ENCODE results near the gene RCVRN.
A peak's percentile ranks its signal among the peaks of the same experiment; 100 is the strongest.

Gene RCVRN

DNA sequence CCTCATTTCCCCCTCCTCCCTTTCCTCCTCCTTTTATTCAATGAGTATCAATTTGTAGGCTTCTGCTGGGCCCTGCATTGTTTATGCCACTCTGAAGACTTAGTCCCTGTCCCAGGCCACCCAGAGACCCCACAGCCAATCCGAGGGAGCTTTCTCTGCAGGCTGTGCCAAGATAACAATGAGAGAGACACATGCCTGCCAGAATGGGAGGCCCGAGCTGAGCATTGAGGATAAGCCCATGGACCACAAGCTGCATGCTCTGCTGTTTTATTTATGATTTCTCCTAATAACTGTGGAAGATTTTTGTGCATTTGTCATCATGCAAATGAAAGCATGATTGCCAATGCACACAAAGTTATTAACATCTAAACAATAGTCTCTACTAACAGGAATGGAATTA is 3.0 kb downstream of the RCVRN start:
- TF ChIP-seq, protein P1, sequence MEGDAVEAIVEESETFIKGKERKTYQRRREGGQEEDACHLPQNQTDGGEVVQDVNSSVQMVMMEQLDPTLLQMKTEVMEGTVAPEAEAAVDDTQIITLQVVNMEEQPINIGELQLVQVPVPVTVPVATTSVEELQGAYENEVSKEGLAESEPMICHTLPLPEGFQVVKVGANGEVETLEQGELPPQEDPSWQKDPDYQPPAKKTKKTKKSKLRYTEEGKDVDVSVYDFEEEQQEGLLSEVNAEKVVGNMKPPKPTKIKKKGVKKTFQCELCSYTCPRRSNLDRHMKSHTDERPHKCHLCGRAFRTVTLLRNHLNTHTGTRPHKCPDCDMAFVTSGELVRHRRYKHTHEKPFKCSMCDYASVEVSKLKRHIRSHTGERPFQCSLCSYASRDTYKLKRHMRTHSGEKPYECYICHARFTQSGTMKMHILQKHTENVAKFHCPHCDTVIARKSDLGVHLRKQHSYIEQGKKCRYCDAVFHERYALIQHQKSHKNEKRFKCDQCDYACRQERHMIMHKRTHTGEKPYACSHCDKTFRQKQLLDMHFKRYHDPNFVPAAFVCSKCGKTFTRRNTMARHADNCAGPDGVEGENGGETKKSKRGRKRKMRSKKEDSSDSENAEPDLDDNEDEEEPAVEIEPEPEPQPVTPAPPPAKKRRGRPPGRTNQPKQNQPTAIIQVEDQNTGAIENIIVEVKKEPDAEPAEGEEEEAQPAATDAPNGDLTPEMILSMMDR (conservative IDR thresholded peaks at IDR 0.05; ENCODE audit: control insufficient read depth, insufficient read depth, low read depth, low read length) = no peak
- H3K4me3 ChIP-seq (ENCODE audit: control insufficient read depth, low read depth, low read length) = no peak overlapping the region
- DNase-seq (ENCODE audit: low read depth) = no peak

DNA sequence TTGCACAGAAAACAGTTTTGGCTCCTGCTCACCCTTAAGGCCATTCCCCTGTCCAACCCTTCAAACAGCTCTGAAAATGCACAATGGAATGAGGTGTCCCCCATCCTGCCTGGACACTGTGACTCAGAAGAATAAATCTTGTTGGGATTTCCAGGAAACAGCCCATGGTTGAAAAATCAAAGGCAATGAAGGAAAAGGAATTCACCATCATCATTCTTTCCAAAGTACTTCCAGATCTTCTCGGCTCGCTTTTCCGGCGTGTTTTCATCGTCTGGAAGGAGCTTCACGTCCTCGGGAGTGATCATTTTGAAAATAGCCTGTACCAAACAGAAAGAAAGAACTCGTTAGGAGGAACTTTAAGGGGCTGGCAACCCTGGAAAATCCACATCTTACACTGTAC is 4.3 kb downstream of the RCVRN start:
- no peak overlapping the region for H3K4me3 ChIP-seq (ENCODE audit: control insufficient read depth, low read depth, low read length)
- peak; percentile 81 for DNase-seq (ENCODE audit: low read depth)
- TF ChIP-seq, protein P1 (conservative IDR thresholded peaks at IDR 0.05; ENCODE audit: control insufficient read depth, insufficient read depth, low read depth, low read length) = no peak

DNA sequence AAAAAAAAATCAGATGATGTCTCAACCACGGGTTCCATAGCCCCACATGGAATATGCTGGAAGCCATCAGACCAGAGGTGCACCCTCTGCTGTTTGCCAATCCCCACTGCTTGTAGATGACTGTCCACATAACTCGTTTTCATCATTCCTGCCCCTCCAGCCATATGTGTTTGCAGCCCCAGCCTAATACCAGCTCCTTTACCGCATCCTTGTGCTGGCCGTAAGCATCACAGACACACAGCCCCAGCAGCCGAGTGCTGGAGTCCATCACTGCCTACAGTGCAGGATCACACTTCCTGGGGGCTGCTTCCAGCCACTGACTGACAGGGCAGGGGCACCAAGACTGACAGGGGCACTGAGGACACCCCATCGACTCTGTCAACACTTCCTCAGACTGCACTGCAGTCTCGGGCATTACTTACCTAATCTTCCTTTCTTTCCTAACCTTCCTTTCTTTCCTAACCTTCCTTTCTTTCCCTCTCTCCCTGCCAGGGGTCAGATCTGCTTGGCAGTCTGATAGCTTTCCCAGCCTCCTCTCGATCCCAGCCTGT is 5.0 kb downstream of the RCVRN start:
- peak; percentile 43 for DNase-seq (ENCODE audit: low read depth)
- H3K4me3 ChIP-seq (ENCODE audit: control insufficient read depth, low read depth, low read length) = no peak overlapping the region
- TF ChIP-seq, protein P1 (conservative IDR thresholded peaks at IDR 0.05; ENCODE audit: control insufficient read depth, insufficient read depth, low read depth, low read length) = no peak

DNA sequence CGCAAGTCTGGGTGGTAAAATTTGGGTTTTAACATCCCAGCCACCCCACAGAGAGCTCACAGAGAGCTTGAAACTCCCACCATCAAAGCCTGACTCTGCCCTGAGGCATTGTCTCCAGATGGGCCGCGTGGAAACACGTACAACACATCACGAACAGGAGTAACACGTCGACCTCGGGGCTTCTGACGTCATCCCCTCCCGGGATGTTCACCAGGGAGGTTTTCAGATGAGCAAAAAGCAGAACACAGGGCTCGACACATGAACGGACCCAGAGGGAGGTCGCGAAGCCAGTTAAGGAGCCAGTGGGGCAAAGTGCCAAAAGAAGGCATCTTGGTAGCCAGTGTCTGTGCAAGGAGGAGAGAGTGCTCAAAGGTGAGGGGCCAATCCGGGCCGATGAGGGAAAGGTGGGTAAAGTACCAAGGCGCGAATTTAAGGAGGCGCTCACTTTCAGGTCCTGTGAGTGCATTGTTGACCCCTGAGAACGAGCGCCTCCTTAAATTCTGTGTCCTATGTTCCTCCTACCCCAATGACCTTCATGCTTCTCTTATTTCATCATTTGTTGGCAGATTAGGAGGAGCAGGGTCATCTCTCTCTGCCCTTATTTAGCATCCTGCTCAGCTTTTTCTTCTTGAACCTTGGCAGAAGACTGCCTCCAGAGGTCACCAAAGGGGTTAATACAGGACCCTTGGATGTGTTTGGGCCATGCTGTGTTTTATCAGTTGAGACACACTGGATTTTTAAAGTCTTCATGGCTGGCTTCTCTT is 5.6 kb downstream of the RCVRN start:
- no peak overlapping the region for H3K4me3 ChIP-seq (ENCODE audit: control insufficient read depth, low read depth, low read length)
- TF ChIP-seq, protein P1 (conservative IDR thresholded peaks at IDR 0.05; ENCODE audit: control insufficient read depth, insufficient read depth, low read depth, low read length) = no peak
- DNase-seq (ENCODE audit: low read depth) = peak; percentile 63

DNA sequence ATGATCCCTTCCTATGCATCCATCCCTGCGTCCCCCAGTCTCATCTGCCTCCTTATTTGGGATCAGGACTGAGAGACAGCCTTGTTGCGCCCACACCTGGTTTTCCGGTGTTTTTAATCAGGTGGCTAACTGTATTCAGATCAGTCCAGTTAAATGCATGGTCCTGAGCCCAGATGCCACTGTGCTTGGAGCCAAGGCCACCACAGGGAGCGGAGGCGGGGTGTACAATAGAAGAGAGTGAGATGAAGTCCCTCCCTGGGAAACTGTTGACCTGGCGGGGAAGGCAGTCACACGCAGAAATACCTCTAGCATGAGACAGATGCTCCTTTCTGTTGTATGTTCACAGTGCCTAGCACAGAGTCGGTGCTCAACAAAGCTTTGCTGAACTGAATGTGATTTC is 6.3 kb downstream of the RCVRN start:
- DNase-seq (ENCODE audit: low read depth) = no peak
- TF ChIP-seq, protein P1 (conservative IDR thresholded peaks at IDR 0.05; ENCODE audit: control insufficient read depth, insufficient read depth, low read depth, low read length) = no peak
- no peak overlapping the region for H3K4me3 ChIP-seq (ENCODE audit: control insufficient read depth, low read depth, low read length)

DNA sequence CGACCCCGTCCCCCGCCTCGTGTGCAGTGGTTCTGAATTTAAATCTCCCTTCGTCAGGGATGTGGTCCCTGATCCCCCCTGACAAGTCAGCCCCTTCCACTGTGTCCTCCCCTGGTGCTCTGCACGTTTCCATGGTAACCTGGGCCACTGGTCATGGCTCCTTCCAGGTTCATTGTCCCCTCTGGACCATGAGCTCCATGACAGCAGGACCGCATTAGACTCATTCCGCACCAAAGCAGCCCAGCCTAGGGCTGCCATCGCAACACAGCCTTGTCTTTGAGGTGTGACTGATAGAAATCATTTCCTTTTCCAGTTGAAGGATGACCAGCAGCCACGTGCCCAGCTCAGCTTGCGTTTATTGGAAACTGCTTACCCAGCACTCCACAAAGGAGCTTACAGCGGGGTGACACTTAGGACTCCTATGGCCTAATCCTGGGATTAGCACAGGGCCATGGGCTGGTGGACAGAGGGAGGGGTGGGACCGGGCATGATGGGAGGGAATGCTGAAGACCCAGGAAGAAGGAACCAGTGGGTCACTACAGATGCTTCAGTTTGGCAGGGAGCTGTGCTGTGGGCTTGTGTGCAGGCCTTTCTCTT is 7.6 kb downstream of the RCVRN start:
- DNase-seq (ENCODE audit: low read depth) = no peak
- no peak overlapping the region for H3K4me3 ChIP-seq (ENCODE audit: control insufficient read depth, low read depth, low read length)
- TF ChIP-seq, protein P1 (conservative IDR thresholded peaks at IDR 0.05; ENCODE audit: control insufficient read depth, insufficient read depth, low read depth, low read length) = no peak
